NCI-H187 (cell line): ENCODE data around the gene SYT17.

ENCODE experiments used
- DNase-seq, 2 experiments: peaks; one replicate each; lab custom pipeline; 2025; lab: John Stamatoyannopoulos, UW

SYT17 gene

DNA sequence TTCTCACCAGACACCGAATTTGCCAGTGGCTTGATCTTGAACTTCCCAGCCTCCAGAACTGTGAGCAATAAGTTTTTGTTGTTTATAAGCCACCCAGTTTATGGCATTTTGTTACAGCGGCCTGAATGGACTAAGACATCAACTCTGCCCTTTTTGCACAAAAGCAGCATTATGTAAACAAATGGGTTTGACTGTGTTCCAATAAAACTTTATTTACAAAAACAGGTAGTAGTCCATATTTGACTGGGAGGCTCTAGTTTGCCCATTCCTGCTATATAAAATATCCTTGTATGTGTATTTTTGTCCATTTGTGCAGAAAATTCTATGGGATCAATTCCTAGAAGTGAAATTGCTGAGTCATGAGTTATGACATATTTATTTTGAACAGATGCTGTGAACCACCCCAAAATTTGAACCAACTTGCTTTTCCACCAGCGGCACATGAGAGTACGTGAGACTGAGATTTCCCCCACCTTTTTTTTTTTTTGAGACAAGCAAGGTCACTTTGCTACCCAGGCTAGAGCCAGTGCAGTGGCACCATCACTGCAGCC lies 96.2 kb downstream of the SYT17 start:
- no peak for DNase-seq

- DNase-seq: no peak
Observed at GRCh38 chr16:19265380-19265930, 97.4 kb downstream of the SYT17 start.

DNA sequence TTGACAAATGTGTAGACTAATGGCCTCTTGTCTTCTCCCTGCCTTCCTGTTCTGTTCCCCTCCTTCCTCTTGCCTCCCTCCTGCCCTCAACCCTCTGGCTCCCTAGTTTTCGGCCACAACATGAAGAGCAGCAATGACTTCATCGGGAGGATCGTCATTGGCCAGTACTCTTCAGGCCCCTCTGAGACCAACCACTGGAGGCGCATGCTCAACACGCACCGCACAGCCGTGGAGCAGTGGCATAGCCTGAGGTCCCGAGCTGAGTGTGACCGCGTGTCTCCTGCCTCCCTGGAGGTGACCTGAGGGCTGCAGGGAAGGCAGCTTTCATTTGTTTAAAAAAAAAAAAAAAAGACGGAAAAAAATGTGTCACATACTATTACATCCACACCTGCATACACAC lies 98.7 kb downstream of the SYT17 start:
- DNase-seq: no peak

- DNase-seq: no peak
Observed at GRCh38 chr16:19269098-19269497, 101.1 kb downstream of the SYT17 start.

GRCh38 chr16:19274165-19274797 lies 106.2 kb downstream of the SYT17 start:
- no peak for DNase-seq

- DNase-seq: no peak
Observed at GRCh38 chr16:19278403-19278802, 110.4 kb downstream of the SYT17 start.

DNA sequence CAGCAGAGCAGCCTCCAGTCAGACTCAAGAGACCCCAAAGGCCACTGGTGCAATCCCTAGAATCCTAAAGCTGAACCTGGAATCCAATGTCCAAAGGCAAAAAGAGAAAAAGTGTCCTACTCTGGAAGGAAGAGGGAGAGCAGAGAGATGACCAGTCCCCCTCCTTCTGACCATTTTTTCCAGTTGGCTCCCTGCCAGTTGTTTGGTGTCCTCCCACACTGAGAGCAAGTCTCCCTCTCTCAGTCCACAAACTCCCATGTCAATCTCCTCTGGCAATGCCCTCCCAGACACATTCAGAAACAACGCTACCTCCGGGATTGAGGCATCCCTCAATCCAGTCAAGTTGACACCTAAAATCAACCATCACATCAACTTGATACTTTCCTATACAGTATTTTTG lies 113.2 kb downstream of the SYT17 start:
- DNase-seq: no peak

GRCh38 chr16:19282101-19282500 lies 114.1 kb downstream of the SYT17 start:
- no peak for DNase-seq

GRCh38 chr16:19283637-19284036 lies 115.6 kb downstream of the SYT17 start:
- DNase-seq: no peak

- DNase-seq: no peak
Observed at GRCh38 chr16:19284207-19284606, 116.2 kb downstream of the SYT17 start.

- DNase-seq: no peak
Observed at GRCh38 chr16:19285431-19285830, 117.4 kb downstream of the SYT17 start, which contains the start of gene CLEC19A. TSS of gene CLEC19A (plus strand) at chr16:19285731. CDS start at chr16:19285852, 121 bp downstream.

GRCh38 chr16:19286827-19287226 lies 118.8 kb downstream of the SYT17 start:
- no peak for DNase-seq

DNA sequence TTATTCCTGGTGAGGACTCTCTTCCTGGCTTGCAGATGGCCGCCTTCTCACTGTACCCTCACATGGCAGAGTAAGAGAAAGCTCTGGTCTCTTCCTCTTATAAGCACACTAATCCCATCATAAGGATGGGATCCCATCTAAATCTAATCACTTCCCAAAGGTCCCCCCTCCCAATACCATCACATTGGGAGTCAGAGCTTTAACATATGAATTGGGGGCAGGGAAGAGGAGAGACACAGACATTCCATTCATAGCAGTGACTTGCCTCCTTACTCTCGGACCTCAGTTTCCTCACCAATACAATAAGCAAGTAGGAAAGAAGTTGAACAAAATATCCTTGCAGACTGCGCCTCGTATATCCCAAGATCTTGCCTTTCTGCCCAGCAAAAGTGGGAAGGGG lies 119.2 kb downstream of the SYT17 start:
- no peak for DNase-seq

GRCh38 chr16:19288872-19289799 lies 121.1 kb downstream of the SYT17 start:
- DNase-seq: no peak

- no peak for DNase-seq
Observed at GRCh38 chr16:19289811-19290485, 121.9 kb downstream of the SYT17 start.

- DNase-seq: no peak
Observed at GRCh38 chr16:19290860-19291259, 122.8 kb downstream of the SYT17 start.

- no peak for DNase-seq
Observed at GRCh38 chr16:19291475-19291874, 123.4 kb downstream of the SYT17 start.

- no peak for DNase-seq
Observed at GRCh38 chr16:19292186-19292585, 124.1 kb downstream of the SYT17 start.

GRCh38 chr16:19294156-19294649 lies 126.2 kb downstream of the SYT17 start:
- DNase-seq: no peak

DNA sequence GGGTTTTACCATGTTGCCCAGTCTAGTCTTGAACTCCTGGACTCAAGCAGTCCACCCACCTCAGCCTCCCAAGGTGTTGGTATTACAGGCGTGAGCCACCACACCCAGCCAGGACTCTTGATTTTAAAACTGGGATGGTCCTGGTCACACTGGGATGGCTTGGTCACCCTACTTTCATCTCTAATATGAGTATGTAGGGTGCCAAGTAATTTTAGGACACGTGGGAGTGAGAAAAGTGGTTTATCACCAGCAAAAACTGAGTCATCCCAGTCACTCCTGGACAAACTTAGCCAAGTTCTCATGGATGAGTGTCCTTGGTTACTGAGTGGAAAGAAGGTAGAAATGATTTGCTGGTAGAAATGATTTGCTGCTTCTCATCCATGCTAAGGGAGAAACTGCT lies 127.4 kb downstream of the SYT17 start:
- no peak for DNase-seq

GRCh38 chr16:19297454-19297853 lies 129.4 kb downstream of the SYT17 start:
- DNase-seq: no peak

DNA sequence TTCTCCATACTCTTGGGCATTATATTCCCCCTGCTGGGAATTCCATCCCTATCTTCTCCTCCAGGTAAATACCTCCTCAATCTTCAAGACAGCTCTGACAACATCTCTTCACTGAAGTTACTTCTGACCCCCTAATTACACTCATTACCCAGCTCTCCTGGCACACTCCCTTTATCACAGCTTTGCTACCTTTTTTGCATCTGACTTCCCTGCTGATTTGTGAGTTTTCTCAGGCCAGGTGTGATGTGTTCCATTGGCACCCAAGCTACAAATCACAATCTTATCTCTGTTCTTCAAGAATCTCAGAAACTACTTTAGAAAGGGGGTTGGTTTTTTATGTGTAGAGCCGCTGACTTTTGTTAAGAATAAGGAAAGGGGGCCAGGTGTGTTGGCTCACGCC lies 131.5 kb downstream of the SYT17 start:
- no peak for DNase-seq
